ENCODE data around the gene ZDHHC24.

Gene ZDHHC24

DNA sequence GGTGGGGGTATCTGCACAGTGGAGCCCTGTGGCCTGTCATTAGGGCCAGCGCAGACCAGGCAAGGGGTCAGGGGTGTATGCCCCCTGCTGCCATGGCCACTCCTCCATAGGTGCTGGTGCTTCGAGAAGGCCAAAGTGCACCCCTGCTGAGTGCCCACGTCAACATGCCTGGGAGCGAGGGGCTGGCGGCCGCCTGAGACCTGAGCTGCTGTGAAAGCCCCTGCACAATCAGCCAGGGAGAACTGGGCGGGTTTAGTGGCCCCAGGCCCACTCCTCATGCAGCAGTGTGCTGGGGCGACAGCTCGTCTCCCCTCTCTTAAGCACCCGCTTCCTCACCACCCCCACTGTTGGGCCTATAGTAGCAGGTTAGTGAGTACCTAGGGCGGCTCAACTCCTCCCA lies 14.0 kb downstream of the ZDHHC24 start:
- no peak for TF ChIP-seq EZH2 (optimal IDR thresholded peaks at IDR 0.05; ENCODE audit: low read depth, low read length)
- TF ChIP-seq, protein P1, sequence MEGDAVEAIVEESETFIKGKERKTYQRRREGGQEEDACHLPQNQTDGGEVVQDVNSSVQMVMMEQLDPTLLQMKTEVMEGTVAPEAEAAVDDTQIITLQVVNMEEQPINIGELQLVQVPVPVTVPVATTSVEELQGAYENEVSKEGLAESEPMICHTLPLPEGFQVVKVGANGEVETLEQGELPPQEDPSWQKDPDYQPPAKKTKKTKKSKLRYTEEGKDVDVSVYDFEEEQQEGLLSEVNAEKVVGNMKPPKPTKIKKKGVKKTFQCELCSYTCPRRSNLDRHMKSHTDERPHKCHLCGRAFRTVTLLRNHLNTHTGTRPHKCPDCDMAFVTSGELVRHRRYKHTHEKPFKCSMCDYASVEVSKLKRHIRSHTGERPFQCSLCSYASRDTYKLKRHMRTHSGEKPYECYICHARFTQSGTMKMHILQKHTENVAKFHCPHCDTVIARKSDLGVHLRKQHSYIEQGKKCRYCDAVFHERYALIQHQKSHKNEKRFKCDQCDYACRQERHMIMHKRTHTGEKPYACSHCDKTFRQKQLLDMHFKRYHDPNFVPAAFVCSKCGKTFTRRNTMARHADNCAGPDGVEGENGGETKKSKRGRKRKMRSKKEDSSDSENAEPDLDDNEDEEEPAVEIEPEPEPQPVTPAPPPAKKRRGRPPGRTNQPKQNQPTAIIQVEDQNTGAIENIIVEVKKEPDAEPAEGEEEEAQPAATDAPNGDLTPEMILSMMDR (IDR thresholded peaks at IDR 0.05; ENCODE audit: low read length) = no peak
- TF ChIP-seq EZH2phosphoT487 (IDR thresholded peaks at IDR 0.05; ENCODE audit: low read length) = no peak
- H3K79me2 ChIP-seq (ENCODE audit: low read length) = no peaks in the 10 kb centered on the region

DNA sequence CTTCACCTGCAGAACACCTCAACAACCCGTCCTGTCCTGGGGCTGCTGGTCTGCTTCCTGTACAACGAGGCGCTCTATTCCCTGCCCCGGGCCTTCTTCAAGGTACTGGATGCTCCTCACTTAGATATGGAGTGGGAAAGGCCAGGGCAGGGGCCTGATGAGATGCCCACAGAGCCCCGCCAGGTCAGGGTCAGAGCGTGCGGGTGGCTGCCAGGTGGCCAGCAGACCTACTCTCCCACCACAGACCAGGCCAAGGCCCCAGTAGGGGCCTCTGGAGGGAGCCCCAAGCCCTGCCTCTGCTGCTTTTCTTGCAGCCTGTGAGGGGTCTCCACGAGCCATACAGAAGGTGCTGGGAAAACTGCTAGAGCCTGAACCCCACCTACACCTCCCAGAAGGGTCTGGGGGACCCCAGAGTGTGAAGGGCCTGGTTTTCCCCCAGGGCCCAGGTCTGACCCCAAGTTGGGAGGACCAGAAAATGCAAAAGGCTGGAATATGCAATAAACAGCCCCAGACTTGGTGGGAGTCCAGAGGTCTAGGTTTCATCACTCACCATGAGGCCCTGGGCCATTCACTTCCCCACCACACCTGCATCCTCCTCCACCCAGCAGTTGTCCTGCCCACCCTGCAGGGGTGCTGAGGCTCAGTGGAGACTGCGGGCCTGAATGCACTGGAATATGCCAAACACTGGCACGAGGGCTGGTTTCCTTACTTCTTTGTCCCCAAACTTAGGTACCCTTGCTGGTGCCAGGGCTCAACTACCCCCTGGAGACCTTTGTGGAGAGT lies 14.7 kb downstream of the ZDHHC24 start:
- no peaks in the 10 kb centered on the region for H3K9me3 ChIP-seq (replicated peaks; ENCODE audit: insufficient read depth, low read length)
- no peak for DNase-seq
- H3K9me2 ChIP-seq (replicated peaks; ENCODE audit: insufficient read depth, low read length) = no peaks in the 10 kb centered on the region
- no peak overlapping the region for H3K9ac ChIP-seq (ENCODE audit: low read length)
- H3K27me3 ChIP-seq (replicated peaks; ENCODE audit: insufficient read depth, low read length) = no peaks in the 10 kb centered on the region
- TF ChIP-seq EZH2phosphoT487 (IDR thresholded peaks at IDR 0.05; ENCODE audit: low read length) (no peak), EZH2 (optimal IDR thresholded peaks at IDR 0.05; ENCODE audit: low read depth, low read length) (no peak)
- TF ChIP-seq, protein P1 (IDR thresholded peaks at IDR 0.05; ENCODE audit: low read length) = no peak
- no peaks in the 10 kb centered on the region for H3K4me1 ChIP-seq (ENCODE audit: low read length)
- H3K27ac ChIP-seq (ENCODE audit: low read length) = no peak overlapping the region
- no peak overlapping the region for H3K4me3 ChIP-seq (ENCODE audit: low read length)
- no peak overlapping the region for H2AFZ ChIP-seq (ENCODE audit: low read length)
- H4K20me1 ChIP-seq (ENCODE audit: insufficient read depth, low read length) = no peaks in the 10 kb centered on the region
- no peaks in the 10 kb centered on the region for H3K79me2 ChIP-seq (ENCODE audit: low read length)
- H3K36me3 ChIP-seq (replicated peaks; ENCODE audit: insufficient read depth, low read length) = no peaks in the 10 kb centered on the region
- no peaks in the 10 kb centered on the region for H3F3A ChIP-seq (ENCODE audit: insufficient read depth, low read length)
- no peak overlapping the region for H3K4me2 ChIP-seq (ENCODE audit: low read depth, low read length)

More for the DNA sequence above, 14.0 kb downstream of the ZDHHC24 start:
- H3K9me2 ChIP-seq (replicated peaks; ENCODE audit: insufficient read depth, low read length) = no peaks in the 10 kb centered on the region
- H3K4me2 ChIP-seq (ENCODE audit: low read depth, low read length) = no peak overlapping the region
- H4K20me1 ChIP-seq (ENCODE audit: insufficient read depth, low read length) = no peaks in the 10 kb centered on the region
- H3K4me3 ChIP-seq (ENCODE audit: low read length) = no peak overlapping the region
- H2AFZ ChIP-seq (ENCODE audit: low read length) = no peak overlapping the region
- H3F3A ChIP-seq (ENCODE audit: insufficient read depth, low read length) = no peaks in the 10 kb centered on the region
- no peaks in the 10 kb centered on the region for H3K4me1 ChIP-seq (ENCODE audit: low read length)
- no peaks in the 10 kb centered on the region for H3K27me3 ChIP-seq (replicated peaks; ENCODE audit: insufficient read depth, low read length)
- H3K9me3 ChIP-seq (replicated peaks; ENCODE audit: insufficient read depth, low read length) = no peaks in the 10 kb centered on the region
- no peak for DNase-seq
- H3K9ac ChIP-seq (ENCODE audit: low read length) = no peak overlapping the region
- H3K36me3 ChIP-seq (replicated peaks; ENCODE audit: insufficient read depth, low read length) = no peaks in the 10 kb centered on the region
- H3K27ac ChIP-seq (ENCODE audit: low read length) = no peak overlapping the region

DNA sequence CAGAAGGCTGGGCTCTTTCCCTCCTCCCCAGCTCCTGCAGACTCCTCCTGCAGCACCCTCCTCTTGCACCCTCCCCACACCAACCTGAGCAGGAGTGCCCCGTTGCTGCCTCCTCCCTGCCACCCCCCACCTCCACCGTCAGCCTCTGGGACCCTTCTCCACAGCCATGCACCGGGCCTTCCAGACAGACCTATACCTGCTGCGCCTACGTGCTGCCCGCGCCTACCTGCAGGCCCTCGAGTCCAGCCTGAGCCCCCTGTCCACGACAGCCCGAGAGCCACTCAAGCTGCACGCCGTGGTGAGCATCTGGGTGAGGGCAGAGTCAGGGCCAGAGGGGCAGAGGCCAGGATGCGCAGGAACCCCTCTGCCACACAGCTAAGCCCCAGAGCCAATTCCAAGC lies 16.2 kb downstream of the ZDHHC24 start:
- H3K36me3 ChIP-seq (replicated peaks; ENCODE audit: insufficient read depth, low read length) = no peaks in the 10 kb centered on the region
- H3K27me3 ChIP-seq (replicated peaks; ENCODE audit: insufficient read depth, low read length) = no peaks in the 10 kb centered on the region
- H2AFZ ChIP-seq (ENCODE audit: low read length) = no peak overlapping the region
- H3K4me2 ChIP-seq (ENCODE audit: low read depth, low read length) = no peak overlapping the region
- H3K79me2 ChIP-seq (ENCODE audit: low read length) = no peaks in the 10 kb centered on the region
- no peaks in the 10 kb centered on the region for H3K4me1 ChIP-seq (ENCODE audit: low read length)
- H3K4me3 ChIP-seq (ENCODE audit: low read length) = no peak overlapping the region
- no peaks in the 10 kb centered on the region for H3K9me3 ChIP-seq (replicated peaks; ENCODE audit: insufficient read depth, low read length)
- no peaks in the 10 kb centered on the region for H4K20me1 ChIP-seq (ENCODE audit: insufficient read depth, low read length)
- H3K27ac ChIP-seq (ENCODE audit: low read length) = no peak overlapping the region
- no peak overlapping the region for H3K9ac ChIP-seq (ENCODE audit: low read length)
- no peak for DNase-seq
- no peaks in the 10 kb centered on the region for H3K9me2 ChIP-seq (replicated peaks; ENCODE audit: insufficient read depth, low read length)
- no peaks in the 10 kb centered on the region for H3F3A ChIP-seq (ENCODE audit: insufficient read depth, low read length)
- no peak for TF ChIP-seq EZH2phosphoT487 (IDR thresholded peaks at IDR 0.05; ENCODE audit: low read length)
- no peak for TF ChIP-seq EZH2 (optimal IDR thresholded peaks at IDR 0.05; ENCODE audit: low read depth, low read length)

DNA sequence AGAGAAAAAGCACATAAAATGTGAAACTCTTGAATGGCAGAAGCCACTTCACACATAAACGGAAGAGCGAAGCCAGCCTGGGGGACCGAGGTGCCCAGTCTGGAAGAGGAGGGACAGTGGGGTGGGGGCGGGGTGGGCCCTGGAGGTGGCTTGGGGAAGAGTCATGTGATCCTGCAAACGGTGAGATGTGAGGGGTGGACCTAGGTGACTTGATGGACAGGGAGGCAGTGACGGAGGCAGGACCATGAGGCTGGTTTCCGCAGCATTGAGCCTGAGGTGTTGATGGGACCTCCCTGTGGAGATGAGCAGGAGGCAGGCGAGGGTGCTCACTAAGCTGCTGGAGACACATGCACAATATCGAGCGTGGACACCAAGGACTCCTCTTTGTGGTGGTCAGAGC lies 16.8 kb downstream of the ZDHHC24 start:
- H2AFZ ChIP-seq (ENCODE audit: low read length) = no peak overlapping the region
- no peak overlapping the region for H3K27ac ChIP-seq (ENCODE audit: low read length)
- no peaks in the 10 kb centered on the region for H3K36me3 ChIP-seq (replicated peaks; ENCODE audit: insufficient read depth, low read length)
- no peak overlapping the region for H3K4me3 ChIP-seq (ENCODE audit: low read length)
- no peaks in the 10 kb centered on the region for H4K20me1 ChIP-seq (ENCODE audit: insufficient read depth, low read length)
- no peaks in the 10 kb centered on the region for H3K4me1 ChIP-seq (ENCODE audit: low read length)
- no peak for DNase-seq
- H3F3A ChIP-seq (ENCODE audit: insufficient read depth, low read length) = no peaks in the 10 kb centered on the region
- H3K9me2 ChIP-seq (replicated peaks; ENCODE audit: insufficient read depth, low read length) = no peaks in the 10 kb centered on the region
- H3K9ac ChIP-seq (ENCODE audit: low read length) = no peak overlapping the region
- no peaks in the 10 kb centered on the region for H3K79me2 ChIP-seq (ENCODE audit: low read length)
- no peaks in the 10 kb centered on the region for H3K9me3 ChIP-seq (replicated peaks; ENCODE audit: insufficient read depth, low read length)
- no peaks in the 10 kb centered on the region for H3K27me3 ChIP-seq (replicated peaks; ENCODE audit: insufficient read depth, low read length)
- TF ChIP-seq, protein P1 (IDR thresholded peaks at IDR 0.05; ENCODE audit: low read length) = no peak
- TF ChIP-seq EZH2 (optimal IDR thresholded peaks at IDR 0.05; ENCODE audit: low read depth, low read length) (no peak), EZH2phosphoT487 (IDR thresholded peaks at IDR 0.05; ENCODE audit: low read length) (no peak)
- no peak overlapping the region for H3K4me2 ChIP-seq (ENCODE audit: low read depth, low read length)
